ENCODE results near the gene DPPA5. TPM values are rescaled to one million over a fixed set of nuclear protein-coding genes. Genes with fewer than 3 reads are reported as not detected.

The DPPA5 gene
- total and polyA plus RNA-seq, 7 donors: not detected

DNA sequence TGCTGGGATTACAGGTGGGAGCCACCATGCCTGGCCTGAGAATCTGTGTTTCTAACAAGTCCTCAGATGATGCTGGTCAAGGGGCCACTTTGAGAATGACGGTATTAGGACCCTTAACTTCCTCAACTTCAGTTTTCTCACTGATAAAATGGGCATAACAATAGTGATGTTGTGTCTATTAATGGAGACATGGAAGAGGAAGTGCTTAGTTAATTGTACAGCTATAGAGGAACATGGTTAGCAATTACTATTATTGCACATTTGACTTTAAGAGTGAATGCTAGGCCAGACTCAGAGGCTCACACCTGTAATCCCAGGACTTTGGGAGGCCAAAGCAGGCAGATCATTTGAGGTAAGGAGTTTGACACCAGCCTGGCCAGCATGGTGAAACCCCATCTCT, 12.7 kb downstream of the DPPA5 start:
- no peaks in the 10 kb centered on the region for H3K36me3 ChIP-seq (ENCODE audit: insufficient read depth in 1 of 2, low read depth in 1 of 2)
- H3K27ac ChIP-seq: no peak overlapping the region
- H3K27me3 ChIP-seq (ENCODE audit: insufficient read depth in 3 of 3, low read length in 2 of 3): peaks cover 0 to 3% (median 0%) of the 10 kb centered on the region in 3 donors
- TF ChIP-seq, protein P1, sequence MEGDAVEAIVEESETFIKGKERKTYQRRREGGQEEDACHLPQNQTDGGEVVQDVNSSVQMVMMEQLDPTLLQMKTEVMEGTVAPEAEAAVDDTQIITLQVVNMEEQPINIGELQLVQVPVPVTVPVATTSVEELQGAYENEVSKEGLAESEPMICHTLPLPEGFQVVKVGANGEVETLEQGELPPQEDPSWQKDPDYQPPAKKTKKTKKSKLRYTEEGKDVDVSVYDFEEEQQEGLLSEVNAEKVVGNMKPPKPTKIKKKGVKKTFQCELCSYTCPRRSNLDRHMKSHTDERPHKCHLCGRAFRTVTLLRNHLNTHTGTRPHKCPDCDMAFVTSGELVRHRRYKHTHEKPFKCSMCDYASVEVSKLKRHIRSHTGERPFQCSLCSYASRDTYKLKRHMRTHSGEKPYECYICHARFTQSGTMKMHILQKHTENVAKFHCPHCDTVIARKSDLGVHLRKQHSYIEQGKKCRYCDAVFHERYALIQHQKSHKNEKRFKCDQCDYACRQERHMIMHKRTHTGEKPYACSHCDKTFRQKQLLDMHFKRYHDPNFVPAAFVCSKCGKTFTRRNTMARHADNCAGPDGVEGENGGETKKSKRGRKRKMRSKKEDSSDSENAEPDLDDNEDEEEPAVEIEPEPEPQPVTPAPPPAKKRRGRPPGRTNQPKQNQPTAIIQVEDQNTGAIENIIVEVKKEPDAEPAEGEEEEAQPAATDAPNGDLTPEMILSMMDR (IDR thresholded peaks at IDR 0.05): no peak
- ATAC-seq (no peak), DNase-seq (no peak)
- no peaks in the 10 kb centered on the region for H3K9me3 ChIP-seq
- intact Hi-C loops (cut with DNase I): no loop called here
- 63 to 79% (median 71%) methylated on average over 1 of the region's 1 CpG for WGBS, 3 donors
- no peaks in the 10 kb centered on the region for H3K4me1 ChIP-seq
- H3K4me3 ChIP-seq: no peak overlapping the region

DNA sequence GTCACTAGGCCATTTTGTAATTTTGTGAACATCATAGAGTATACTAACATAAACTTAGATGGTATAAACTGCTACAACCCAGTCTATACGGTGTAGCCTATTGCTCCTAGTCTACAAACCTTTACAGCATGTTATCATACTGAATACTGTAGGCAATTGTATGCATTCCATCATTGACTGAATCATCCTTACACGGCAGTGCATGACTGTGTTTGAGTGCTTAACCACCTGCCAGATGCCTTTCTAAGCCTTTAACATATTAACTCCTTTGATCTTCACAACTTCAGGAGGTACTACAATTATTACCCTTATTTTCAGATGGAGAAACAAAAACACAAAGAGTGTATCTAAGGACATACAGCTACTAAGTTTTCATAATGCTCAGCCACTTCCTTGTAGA, 14.0 kb downstream of the DPPA5 start:
- WGBS, 3 donors: 51 to 57% (median 51%) methylated on average over 2 of the region's 2 CpGs
- TF ChIP-seq, protein P1 (IDR thresholded peaks at IDR 0.05): no peak
- ATAC-seq (no peak), DNase-seq (no peak)
- intact Hi-C loops (cut with DNase I): no loop called here
- H3K36me3 ChIP-seq (ENCODE audit: insufficient read depth in 1 of 2, low read depth in 1 of 2): no peaks in the 10 kb centered on the region
- H3K4me1 ChIP-seq: no peaks in the 10 kb centered on the region
- H3K9me3 ChIP-seq: no peaks in the 10 kb centered on the region
- no peak overlapping the region for H3K27ac ChIP-seq
- peaks cover 0 to 3% (median 0%) of the 10 kb centered on the region in 3 donors for H3K27me3 ChIP-seq (ENCODE audit: insufficient read depth in 3 of 3, low read length in 2 of 3)
- no peak overlapping the region for H3K4me3 ChIP-seq

DNA sequence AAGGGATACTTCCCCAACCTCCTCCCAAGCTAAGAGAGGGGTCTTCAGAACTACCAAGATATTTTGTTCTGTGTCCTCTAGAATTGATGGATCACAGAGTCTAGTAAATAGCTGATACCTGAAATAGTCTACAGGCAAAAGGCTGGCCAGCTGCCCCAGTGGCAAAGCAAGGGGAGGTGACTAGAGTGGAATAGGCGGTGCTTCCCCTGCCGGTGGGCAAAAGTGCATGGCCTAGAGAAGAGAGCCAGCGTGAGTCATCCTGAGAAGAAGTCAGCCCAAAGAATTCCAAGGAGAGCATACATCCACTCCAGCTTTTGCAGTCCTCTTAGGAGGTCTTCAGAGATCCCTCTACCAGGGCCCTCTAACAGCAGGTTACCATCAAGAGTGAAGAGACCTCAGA, 14.7 kb downstream of the DPPA5 start:
- DNase-seq: no peak
- intact Hi-C loops (cut with DNase I): no loop called here
- Histone ChIP-seq H3K9me3 (no peaks in the 10 kb centered on the region), H3K36me3 (ENCODE audit: insufficient read depth in 1 of 2, low read depth in 1 of 2) (no peaks in the 10 kb centered on the region), H3K4me1 (no peaks in the 10 kb centered on the region), H3K27me3 (ENCODE audit: insufficient read depth in 3 of 3, low read length in 2 of 3) (peaks cover 0 to 3% (median 0%) of the 10 kb centered on the region in 3 donors), H3K4me3 (no peak overlapping the region), H3K27ac (no peak overlapping the region)
- no peak for ATAC-seq
- WGBS, 3 donors: 57 to 69% (median 67%) methylated on average over 3 of the region's 3 CpGs
- TF ChIP-seq, protein P1 (IDR thresholded peaks at IDR 0.05): no peak

DNA sequence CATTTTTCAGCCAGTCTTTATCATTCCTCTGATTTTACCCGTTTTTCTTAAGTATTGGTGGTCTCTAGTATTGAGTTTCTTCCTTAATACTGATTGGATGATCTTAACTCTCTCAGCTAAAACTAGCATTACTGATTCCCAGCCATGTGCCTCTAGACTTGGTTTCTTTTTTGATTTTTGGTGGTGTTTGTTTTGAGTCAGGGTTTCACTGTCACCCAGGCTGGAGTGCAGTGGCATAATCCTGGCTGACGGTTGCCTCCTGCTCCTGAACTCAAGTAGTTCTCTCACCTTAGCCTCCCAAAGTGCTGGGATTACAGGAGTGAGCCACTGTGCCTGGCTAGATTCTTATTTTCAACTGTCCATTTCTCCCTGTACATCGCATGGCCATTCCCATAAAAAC, 24.9 kb downstream of the DPPA5 start:
- no peak overlapping the region for H3K4me3 ChIP-seq
- no peaks in the 10 kb centered on the region for H3K9me3 ChIP-seq
- DNase-seq (no peak), ATAC-seq (no peak)
- H3K36me3 ChIP-seq (ENCODE audit: insufficient read depth in 1 of 2, low read depth in 1 of 2): no peaks in the 10 kb centered on the region
- TF ChIP-seq, protein P1 (IDR thresholded peaks at IDR 0.05): no peak
- H3K4me1 ChIP-seq: no peaks in the 10 kb centered on the region
- intact Hi-C loops (cut with DNase I): loop anchor here in 1 of 2 donors (5.0 to 10.0 kb wide), 2 partner anchors 42 to 914 kb away; no protein-coding TSS in a partner anchor
- WGBS, 3 donors: 54 to 68% (median 57%) methylated on average over 3 of the region's 3 CpGs
- no peak overlapping the region for H3K27ac ChIP-seq
- H3K27me3 ChIP-seq (ENCODE audit: insufficient read depth in 3 of 3, low read length in 2 of 3): no peaks in the 10 kb centered on the region

DNA sequence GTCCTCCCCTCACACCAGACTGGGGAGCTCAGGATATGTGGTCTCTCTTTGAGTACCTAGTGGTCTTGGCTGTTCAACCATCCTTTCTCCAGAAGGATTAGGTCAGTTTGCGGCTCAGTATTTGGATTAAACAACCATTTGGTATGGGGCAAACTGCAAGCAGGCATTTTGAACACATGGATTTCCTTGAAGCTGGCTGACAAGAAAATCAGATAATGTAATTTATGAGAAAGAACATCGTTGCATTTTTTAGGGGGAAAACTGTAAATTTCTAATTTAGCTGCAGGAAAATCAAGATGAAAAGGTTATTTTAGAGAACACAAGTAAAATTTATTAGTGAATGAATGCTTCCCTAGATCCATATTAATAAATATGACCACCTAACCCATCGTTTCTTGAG, 25.3 kb downstream of the DPPA5 start:
- TF ChIP-seq, protein P1 (IDR thresholded peaks at IDR 0.05): no peak
- WGBS, 3 donors: 64 to 66% (median 66%) methylated on average over 3 of the region's 3 CpGs
- no peaks in the 10 kb centered on the region for H3K9me3 ChIP-seq
- no peaks in the 10 kb centered on the region for H3K4me1 ChIP-seq
- no peak overlapping the region for H3K27ac ChIP-seq
- H3K27me3 ChIP-seq (ENCODE audit: insufficient read depth in 3 of 3, low read length in 2 of 3): no peaks in the 10 kb centered on the region
- intact Hi-C loops (cut with DNase I): loop anchor here in 1 of 2 donors (5.0 to 10.0 kb wide), 2 partner anchors 41 to 914 kb away; no protein-coding TSS in a partner anchor
- H3K4me3 ChIP-seq: no peak overlapping the region
- ATAC-seq (no peak), DNase-seq (no peak)
- no peaks in the 10 kb centered on the region for H3K36me3 ChIP-seq (ENCODE audit: insufficient read depth in 1 of 2, low read depth in 1 of 2)
